IPS-18c (cell line): ENCODE data around the gene ZNF219.
A peak's percentile ranks its signal among the peaks of the same experiment; 100 is the strongest.

Experiments used
- H3K4me3 ChIP-seq: 2 replicates; pipeline ENCODE4 v1.7.0; 2013; ENCODE audit warnings: low read depth, mild to moderate bottlenecking, low read length, moderate library complexity; ENCODE audit not compliant: insufficient read depth
- H3K9me3 ChIP-seq: one replicate; pipeline ENCODE4 v1.6.1; 2013; ENCODE audit warnings: mild to moderate bottlenecking, low read length, moderate library complexity; ENCODE audit not compliant: control insufficient read depth, insufficient read depth

ZNF219 gene

DNA sequence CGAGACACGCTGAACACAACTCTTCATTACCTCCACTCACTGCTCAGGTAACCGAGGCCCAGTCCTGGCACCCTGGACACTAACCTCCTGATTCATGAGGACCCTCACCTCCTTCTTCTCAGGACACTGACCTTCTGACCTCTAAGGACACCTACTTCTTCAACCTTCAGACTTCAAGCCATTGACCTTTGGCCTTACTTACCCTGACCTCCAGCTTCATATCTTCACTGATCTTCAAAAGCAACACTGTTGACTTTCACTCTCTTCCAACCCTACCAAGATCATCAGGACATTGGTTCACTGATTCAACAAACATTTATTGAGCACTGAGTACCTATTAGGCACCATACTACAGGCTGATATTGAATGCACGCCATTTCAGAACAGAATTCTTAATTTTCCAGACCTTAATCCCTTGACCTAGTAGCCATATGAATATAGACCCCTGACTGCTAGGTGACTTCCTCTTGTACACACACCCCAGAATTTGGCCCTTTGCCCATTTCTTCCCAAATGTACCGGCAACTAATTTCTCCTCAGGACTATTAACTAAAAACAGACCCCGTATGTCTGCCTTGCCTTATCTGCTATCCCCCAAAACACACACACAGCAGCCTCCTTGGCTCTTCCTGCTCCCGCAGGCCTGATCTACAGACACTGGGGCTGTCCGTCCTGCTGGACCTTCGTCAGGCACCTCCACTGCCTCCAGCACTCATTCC lies 22.6 kb downstream of the ZNF219 start:
- H3K4me3 ChIP-seq, result no peak overlapping the region
- H3K9me3 ChIP-seq, result no peaks in the 10 kb centered on the region

DNA sequence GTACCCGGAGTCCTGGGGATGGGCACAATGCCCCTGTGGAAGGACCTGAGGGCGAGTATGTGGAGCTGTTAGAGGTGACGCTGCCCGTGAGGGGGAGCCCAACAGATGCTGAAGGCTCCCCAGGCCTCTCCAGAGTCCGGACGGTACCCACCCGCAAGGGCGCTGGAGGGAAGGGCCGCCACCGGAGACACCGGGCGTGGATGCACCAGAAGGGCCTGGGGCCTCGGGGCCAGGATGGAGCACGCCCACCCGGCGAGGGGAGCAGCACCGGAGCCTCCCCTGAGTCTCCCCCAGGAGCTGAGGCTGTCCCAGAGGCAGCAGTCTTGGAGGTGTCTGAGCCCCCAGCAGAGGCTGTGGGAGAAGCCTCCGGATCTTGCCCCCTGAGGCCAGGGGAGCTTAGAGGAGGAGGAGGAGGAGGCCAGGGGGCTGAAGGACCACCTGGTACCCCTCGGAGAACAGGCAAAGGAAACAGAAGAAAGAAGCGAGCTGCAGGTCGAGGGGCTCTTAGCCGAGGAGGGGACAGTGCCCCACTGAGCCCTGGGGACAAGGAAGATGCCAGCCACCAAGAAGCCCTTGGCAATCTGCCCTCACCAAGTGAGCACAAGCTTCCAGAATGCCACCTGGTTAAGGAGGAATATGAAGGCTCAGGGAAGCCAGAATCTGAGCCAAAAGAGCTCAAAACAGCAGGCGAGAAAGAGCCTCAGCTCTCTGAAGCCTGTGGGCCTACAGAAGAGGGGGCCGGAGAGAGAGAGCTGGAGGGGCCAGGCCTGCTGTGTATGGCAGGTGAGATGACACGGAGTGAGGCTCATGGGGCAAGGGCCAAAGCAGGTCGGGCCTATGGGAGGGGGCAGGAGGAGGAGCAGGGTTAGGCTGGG lies 23.8 kb downstream of the ZNF219 start:
- Histone ChIP-seq H3K9me3 (no peaks in the 10 kb centered on the region), H3K4me3 (no peak overlapping the region)

DNA sequence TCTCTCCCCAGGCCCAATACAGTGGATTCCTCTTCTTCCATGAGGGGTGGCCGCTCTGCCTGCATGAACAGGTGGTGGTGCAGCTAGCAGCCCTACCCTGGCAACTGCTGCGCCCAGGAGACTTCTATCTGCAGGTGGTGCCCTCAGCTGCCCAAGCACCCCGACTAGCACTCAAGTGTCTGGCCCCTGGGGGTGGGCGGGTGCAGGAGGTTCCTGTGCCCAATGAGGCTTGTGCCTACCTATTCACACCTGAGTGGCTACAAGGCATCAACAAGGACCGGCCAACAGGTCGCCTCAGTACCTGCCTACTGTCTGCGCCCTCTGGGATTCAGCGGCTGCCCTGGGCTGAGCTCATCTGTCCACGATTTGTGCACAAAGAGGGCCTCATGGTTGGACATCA lies 24.5 kb downstream of the ZNF219 start:
- no peak overlapping the region for H3K4me3 ChIP-seq
- H3K9me3 ChIP-seq, result no peaks in the 10 kb centered on the region

DNA sequence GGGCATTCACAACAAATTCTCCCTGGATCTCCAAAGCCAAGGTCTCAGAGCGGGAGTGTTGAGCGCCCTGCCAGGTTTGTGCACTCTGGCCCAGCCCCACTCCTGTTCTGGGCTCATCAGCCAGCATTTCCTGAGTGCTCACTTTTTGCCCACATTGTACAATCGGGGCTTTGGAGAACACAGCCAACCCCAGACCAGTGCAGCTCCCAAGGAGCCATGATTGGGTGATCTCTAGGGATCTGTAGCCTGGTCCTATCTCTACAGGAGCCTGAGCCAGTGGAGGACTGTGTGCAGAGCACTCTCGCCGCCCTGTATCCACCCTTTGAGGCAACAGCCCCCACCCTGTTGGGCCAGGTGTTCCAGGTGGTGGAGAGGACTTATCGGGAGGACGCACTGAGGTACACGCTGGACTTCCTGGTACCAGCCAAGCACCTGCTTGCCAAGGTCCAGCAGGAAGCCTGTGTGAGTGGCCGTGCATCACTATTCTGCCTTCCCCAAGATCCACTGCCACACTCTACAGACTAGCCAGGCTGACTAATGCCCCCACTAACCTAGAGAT lies 25.6 kb downstream of the ZNF219 start:
- no peak overlapping the region for H3K4me3 ChIP-seq
- H3K9me3 ChIP-seq, result no peaks in the 10 kb centered on the region

DNA sequence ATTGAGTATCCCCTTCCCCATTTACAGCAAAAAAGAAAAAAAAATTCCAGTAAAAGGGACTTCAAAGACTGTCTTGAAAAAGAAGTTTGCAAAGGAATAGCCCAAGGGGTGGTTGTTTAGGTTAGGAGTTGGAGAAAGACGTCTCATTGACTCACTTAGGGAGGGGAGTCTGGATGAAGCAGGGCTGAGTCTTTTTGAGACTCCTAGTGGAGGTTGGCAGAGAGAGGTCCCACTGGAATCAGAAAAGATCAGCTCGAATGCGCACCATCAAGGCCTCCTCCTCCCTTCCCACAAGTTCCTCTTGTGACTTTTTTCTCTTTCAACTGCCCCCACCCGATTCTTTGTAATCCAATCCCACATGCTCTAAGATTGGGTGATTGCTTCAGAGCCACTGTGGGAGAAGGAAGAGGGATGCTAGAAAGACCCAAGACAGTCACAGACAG lies 26.4 kb downstream of the ZNF219 start:
- Histone ChIP-seq H3K9me3 (no peaks in the 10 kb centered on the region), H3K4me3 (peak overlapping the region; percentile 87; the same call in 1 of the 2 replicates)

DNA sequence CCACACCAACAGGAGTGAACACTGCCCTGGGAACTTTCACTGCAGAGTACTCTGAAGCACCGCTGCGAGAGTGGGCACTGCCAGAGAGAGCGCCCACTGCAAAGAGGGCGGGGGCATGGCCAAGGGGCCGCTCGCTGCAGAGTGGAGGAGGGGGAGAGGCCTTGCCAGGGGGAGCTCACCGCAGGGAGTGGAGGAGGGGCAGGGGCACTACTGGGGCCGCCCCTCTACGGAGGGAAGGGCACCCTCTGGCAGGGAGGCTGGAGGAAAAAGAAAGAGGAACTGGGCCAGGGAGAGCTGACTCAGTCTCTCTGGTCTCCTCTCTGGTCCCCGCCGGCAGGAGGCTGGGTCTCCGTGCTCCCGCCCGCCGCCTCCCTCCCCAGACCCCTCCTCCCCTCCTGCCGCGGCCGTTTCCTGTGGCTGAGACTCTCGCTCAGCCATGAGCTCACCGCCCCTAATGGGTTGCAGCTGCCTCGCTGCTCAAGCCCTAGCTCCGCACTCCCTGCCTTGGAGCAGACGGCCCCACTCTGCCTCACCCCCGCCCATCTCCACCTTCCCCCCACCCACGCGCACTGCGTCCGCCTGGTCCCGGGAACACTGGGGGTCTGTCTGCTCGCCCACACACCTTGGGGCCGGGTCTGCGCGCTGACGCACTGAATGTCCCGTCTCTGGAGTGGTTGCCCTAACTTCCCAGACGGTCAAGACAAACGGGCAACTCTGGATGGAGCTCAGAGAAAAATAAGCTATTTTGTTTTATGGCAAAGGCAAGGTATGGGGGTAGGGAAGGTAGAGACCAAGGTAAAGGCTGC lies 27.0 kb downstream of the ZNF219 start:
- no peaks in the 10 kb centered on the region for H3K9me3 ChIP-seq
- peak overlapping the region; percentile 87 for H3K4me3 ChIP-seq

DNA sequence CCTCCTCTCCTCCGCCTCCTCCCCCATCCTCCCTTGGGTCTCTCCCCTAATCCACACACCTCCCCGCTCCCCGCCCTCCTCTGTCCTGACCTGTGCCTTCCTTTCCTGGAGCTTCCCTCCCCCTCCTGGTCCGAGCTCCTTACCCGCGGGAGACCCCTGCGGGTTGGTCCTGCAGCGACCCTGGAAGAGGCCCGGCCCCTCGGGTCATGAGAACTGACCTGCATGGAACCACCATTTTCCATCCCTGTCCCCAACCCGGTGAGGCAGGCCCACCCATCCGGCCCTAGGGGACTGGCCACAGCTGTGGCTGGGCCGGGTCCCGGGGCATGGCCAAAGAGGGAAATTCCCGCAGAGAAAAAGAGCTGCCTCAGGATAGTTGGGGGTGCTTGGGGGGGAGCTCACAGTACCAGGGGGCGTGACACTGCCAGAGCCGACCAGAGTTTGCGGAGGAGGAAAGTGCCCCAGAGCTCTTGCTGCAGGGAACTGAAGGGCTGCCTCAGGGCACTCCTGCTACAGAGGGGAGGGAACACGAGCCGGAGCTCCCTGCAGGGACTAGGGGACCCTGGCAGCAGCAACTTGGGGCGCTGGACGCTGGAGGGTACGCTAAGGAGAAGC lies 27.7 kb downstream of the ZNF219 start:
- peak overlapping the region; percentile 87 for H3K4me3 ChIP-seq
- H3K9me3 ChIP-seq, result no peaks in the 10 kb centered on the region

DNA sequence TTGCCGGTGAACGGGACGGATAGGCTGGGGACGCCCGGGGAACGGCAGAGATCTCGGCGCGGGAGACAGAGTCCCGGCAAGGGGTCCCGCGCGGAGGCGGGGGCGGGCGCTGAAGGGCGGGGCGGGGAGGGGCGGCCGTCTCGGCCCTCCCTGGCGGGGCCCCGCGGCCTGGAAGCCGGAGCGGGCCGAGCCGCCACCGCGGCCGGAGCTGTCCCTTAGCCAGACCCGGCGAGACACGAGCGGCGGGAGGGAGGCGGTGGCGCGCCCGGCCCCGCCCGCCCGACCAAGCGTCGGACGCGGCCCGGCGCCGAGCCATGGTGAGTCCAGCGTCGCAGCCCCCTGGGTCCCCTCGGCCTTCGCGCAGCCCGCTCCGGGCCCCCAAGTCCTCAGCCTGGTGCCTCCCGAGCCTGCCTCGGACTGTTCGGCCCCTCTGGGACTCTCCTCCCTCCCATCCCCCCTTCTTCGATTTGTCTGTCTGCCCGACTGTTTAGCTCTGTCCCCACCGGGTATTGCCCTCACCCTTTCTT lies 28.3 kb downstream of the ZNF219 start, which contains the start of gene ARHGEF40:
ARHGEF40 (plus strand) TSS at position 222 of the 527 bp plus-strand sequence; CDS start at position 315, 93 bp downstream.
- H3K4me3 ChIP-seq, result peak within 1 kb of the TSS; percentile 87
- no peaks in the 10 kb centered on the region for H3K9me3 ChIP-seq

DNA sequence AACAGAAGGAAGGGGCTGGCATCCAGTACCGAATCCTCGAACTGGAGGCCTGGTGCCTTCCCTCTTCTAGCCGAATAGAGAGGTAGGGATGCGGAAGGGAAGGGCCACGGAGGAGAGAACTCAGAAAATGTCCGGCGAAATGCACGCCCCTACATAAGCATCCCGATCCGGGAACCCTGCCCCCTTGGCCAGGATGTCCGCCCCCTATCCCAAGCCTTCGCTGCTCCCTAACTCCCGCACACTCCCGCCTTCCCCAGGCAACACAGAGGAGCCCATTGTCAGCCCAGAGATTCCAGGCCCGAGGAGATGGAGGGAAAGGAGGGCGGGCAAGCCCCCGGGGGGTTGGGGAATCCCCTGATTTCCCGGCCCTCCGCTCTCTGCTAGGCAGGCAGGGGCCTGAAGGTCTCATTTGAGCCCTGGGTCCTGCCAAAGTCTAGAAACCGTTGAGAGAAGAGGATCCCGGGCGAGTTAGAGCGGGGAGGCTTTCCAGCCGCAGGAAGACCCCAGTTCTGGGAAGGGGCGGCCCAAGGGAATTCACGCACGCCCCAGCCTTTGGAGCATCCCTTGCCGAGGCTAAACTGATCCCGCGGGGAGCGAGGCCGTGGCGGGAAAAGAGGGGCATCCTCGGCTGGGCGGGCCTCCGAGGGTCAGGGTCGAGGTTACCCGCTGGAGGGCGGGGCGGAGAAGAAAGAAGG lies 28.9 kb downstream of the ZNF219 start:
- Histone ChIP-seq H3K4me3 (peak overlapping the region; percentile 87), H3K9me3 (no peaks in the 10 kb centered on the region)

DNA sequence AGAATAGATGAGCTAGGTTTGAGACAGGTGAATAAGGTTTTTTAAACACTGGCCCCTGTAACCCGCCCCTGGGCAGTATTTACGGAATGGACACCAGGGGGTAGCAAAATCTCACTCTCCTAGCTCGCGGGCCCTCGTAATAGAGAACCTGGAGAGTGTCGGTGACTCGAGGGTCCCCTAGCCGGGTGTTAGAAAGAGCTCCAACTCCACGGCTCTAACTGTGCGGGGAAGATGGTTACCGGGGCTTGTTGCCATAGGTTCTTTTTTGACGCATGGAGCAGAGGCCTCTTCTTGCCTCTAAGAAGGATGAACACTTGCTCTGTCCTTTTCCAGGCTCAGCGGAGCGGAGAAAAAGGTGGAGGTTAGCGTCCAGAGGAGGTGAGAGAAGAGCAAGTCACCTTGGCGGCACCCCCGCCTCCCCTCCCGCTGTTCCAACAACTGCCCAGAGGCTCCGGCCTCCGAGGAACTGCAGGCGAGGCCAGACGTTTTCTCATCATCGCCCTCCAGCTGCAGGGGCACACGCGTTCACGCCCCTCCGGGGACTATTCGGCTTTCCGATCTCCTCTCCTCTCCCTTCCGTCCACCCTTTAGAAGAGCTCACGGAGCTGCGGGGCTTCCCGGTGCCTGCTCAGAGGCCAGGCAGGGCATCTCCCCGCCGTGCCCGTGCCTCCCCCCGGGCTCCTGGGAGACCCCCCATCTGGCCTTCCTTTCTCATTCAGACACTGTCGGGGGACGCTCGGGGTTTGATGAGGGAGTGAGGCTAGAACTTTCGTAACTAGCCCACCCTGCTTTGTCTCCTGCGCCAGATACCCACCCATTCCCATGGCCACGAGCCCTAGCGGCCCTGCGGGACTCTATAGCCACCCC lies 29.7 kb downstream of the ZNF219 start:
- Histone ChIP-seq H3K4me3 (peak overlapping the region; percentile 87), H3K9me3 (no peaks in the 10 kb centered on the region)

DNA sequence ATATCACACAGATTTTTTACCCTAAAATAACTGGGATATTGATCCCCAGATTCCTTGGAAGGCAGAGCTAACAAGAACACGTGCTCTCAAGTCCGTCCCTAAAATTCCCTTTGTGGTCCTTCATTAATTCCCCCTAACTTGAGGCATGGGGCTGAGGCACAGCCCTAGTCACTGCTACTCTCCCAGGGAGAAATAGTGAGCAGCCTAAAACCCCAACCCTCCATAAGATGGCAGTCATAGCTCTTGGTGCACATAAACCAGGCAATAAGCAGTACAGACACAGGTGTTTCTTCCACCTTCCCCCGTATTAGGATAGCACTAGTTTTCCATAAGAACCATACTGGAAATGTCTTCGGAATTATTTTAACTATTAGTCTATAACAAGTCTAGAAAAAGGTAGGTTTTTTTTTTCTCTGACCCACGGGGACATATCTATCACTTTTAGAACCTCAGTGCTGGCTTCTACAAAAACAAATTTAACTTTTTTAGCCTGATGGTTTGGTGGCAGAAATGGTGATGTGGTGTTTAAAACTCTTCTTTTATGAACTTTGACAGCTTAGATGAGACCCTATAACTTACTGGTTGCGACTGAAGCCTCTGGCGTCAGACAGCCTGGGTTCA lies 31.5 kb downstream of the ZNF219 start:
- Histone ChIP-seq H3K4me3 (no peak overlapping the region), H3K9me3 (no peaks in the 10 kb centered on the region)

DNA sequence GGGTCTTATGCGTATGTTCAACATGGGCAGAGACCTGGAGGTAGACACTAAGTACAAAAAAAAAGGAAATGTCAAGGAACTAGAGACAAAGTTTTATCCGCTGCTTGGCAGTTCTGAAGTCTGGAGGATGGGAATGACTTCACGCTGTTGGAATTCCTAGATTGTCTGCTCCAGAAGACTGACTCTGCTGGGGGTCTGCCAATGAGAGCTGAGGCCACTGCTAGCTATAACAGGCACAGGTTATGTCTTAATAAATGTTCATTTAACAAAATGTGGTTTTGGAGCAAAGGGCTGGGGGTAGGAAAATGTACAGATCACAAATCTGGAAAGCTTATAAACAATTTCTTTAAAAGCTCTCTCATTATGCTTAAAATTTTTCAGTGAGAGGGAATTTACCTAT lies 35.0 kb downstream of the ZNF219 start:
- H3K4me3 ChIP-seq, result no peak overlapping the region

DNA sequence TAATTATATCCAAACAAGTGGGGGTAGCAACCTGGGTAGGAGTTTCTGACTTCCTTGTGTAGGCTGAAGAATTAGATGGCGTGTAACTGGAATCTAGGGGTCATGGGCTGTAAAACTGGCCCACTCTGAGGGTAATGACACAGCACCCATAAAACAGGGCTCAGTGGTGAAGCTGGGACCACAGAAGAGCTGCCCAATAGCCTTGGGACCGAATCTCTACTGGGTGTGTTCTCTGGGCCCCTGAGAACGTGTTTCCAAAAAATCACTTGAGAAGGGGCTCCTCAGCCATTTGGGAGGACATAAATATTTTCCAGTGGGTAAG lies 37.1 kb downstream of the ZNF219 start:
- Histone ChIP-seq H3K4me3 (no peak overlapping the region), H3K9me3 (no peaks in the 10 kb centered on the region)

More for the DNA sequence above, 35.0 kb downstream of the ZNF219 start:
- H3K9me3 ChIP-seq, result no peaks in the 10 kb centered on the region

DNA sequence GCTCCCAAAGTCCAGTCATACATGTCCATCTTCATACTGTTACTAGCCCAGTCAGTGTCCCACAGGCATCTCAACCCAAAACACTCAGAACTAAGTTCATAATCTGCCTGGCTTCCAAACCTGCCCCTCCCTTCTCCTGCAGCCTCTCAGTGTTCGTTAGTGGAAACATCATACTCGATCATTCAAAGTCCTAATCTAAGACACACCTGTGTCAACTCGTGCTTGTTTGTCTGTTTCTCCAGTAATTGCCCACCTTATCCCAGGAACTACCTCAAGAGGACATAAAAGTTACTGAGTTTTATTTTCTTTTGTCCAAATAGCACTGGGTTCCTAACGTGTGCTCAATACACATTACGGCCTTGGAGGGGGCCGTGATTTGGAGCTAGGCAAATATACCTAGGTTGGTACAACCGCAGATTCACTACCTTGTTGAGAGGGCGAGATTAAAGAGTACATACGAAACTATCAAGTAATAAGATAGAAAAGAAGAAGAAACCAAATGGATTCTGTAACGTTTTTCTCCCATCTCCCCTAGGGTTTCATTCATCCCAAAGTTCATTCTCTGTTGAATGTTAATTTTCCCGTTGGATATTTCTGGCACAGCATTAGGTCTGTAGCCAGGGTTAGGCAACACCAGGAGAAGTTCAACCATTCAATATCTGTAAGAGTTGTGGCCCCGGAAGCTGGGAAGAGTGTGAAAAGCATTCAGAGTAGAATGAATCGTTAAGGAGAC lies 37.7 kb downstream of the ZNF219 start:
- no peaks in the 10 kb centered on the region for H3K9me3 ChIP-seq
- H3K4me3 ChIP-seq, result no peak overlapping the region
